ENCODE data around the gene PAK4.
A peak's percentile ranks its signal among the peaks of the same experiment; 100 is the strongest.

PAK4 gene

GRCh38 chr19:39103151-39103550, 22.4 kb upstream of the PAK4 start:
- no peak for TF ChIP-seq CTCF (IDR thresholded peaks at IDR 0.05; ENCODE audit: low read depth, low read length)
- no peak overlapping the region for H3K4me3 ChIP-seq (ENCODE audit: low read depth, low read length)

- no peak overlapping the region for H3K4me3 ChIP-seq (ENCODE audit: low read depth, low read length)
- TF ChIP-seq CTCF (IDR thresholded peaks at IDR 0.05; ENCODE audit: low read depth, low read length) = no peak
Measured at GRCh38 chr19:39104186-39104596, 21.4 kb upstream of the PAK4 start.

DNA sequence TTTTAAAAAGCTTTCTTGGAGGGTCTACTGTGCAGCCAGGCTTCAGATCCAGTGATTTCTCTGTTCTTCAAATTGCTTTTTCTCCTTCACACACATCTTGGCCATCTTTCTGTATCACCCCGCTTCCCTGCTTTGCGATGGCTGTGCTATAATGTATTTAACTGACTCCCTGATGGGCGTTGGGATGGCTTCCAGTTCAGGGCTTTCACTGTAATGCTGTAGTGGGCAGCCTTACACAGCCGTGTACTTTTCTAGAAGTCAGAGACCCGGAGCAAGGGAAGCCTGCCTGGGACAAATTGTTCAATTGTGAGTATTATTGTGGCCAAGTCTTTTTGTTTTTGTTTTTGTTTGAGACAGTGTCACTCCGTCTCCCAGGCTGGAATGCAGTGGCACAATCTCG, 19.4 kb upstream of the PAK4 start:
- H3K4me3 ChIP-seq (ENCODE audit: low read depth, low read length) = no peak overlapping the region
- TF ChIP-seq CTCF (IDR thresholded peaks at IDR 0.05; ENCODE audit: low read depth, low read length) = no peak

DNA sequence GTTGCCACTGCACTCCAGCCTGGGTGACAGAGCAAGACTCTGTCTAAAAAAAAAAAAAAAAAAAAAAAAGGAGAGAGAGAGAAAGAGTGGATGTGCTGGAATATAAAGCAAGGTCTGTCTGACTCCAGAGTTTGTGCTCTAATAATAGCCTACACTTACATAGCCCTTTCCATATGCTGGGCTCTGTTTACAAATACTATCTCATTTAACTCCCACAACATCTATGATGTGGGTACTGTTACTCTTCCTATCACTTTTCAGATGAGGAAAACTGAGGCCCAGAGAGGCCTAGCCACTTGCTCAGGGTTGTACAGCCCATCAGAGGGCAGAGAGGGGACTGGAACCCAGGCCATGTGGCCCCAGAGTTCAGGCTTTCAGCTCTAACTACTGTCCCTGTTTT, 15.9 kb upstream of the PAK4 start:
- H3K4me3 ChIP-seq (ENCODE audit: low read depth, low read length) = no peak overlapping the region
- TF ChIP-seq CTCF (IDR thresholded peaks at IDR 0.05; ENCODE audit: low read depth, low read length) = no peak

DNA sequence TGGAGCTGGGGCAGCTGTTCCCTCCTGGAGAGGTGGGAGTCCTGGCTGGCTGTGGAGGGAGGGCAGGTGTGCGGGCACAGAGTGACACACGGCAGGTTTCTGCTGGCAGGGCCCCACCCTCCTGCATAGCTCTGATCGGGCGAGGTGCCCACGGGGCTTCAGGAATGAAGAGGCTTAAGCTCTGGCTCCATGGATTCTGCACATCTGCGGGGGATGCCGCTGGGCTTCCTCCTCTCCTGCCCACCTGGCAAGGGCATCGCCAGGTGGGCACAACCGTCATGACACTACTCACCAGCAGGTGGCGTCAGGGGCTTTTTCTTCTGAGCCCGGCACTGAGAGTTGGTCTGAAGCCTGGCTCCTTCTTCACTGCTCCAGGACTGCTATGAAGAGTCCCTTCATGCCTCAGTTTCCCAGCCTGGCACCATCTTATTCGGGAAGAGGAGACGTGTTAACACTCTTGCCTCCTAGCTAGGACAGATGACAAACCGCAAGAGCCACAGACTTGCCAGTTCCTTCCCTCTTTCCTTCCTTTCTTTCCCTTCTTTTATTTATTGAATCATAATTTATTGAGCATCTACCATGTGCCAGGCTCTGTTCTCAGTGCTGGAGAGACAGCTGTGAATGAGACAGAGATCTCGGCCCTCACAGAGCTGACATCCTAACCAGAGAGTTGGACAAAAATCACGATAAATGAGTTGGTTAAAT, 15.2 kb upstream of the PAK4 start:
- no peak overlapping the region for H3K4me3 ChIP-seq (ENCODE audit: low read depth, low read length)
- TF ChIP-seq CTCF (IDR thresholded peaks at IDR 0.05; ENCODE audit: low read depth, low read length) = peak; percentile 82

DNA sequence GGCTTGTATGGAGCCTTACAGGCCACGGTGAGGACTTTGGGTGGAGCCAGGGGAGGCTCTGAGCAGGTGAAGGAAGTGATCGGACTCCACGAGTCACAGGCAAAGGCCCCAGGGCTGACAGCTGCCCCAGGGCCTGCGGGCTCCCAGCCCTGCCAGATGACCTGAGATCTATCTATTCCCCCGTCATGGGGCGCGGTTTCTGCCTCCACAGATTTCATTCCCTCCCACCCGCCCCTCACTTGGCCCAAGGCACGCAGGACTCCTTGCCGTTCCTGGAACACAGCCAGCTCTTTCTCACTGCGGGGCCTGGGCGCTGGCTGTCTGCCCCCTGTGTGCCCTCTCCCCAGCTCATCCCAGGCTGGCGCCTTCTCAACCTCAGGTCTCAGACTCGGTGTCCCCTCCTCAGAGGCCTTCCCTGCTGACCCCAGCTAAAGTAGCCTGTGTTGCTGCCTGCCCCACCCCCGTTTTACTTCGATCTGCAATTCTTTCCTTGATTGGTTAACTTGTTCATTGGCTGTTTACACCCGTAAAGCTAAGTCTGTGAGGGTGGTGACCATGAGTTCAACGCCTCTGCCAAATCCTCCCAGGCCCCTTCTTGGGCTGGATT, 13.9 kb upstream of the PAK4 start:
- H3K4me3 ChIP-seq (ENCODE audit: low read depth, low read length) = no peak overlapping the region
- TF ChIP-seq CTCF (IDR thresholded peaks at IDR 0.05; ENCODE audit: low read depth, low read length) = no peak

- no peak for TF ChIP-seq CTCF (IDR thresholded peaks at IDR 0.05; ENCODE audit: low read depth, low read length)
Measured at GRCh38 chr19:39112338-39112890, 13.2 kb upstream of the PAK4 start.

More at GRCh38 chr19:39112338-39112890, 13.2 kb upstream of the PAK4 start:
- no peak overlapping the region for H3K4me3 ChIP-seq (ENCODE audit: low read depth, low read length)

All from WI38 (cell line).